Natural killer cell (primary cell): Measurements from ENCODE around the gene GBP7. TPM values are rescaled to one million over a fixed set of nuclear protein-coding genes. Genes with fewer than 3 reads are reported as not detected.
A peak's percentile ranks its signal among the peaks of the same experiment; 100 is the strongest.

ENCODE experiments used
- ATAC-seq, 3 donors: fragments of 150-1000 bp in 2 of 3; fragments of 200-7000 bp in 1 of 3; cut with Tn5 transposase; 1 replicate in 1 of 3; 2 replicates in 2 of 3; pipeline ENCODE4 v1.10.0; 2021; ENCODE audit warnings: mild to moderate bottlenecking in 2 of 3, moderate library complexity in 2 of 3
- DNase-seq, 2 donors: peaks; one replicate each; pipeline versions ENCODE4 v3.0.0 to v3.0.0-alpha.2; 2013 to 2021; ENCODE audit warnings: mixed read lengths in 1 of 2
- H3K27ac ChIP-seq: one replicate; pipeline ENCODE4 v1.5.1; 2013; ENCODE audit warnings: mild to moderate bottlenecking, low read length
- H3K27me3 ChIP-seq: one replicate; pipeline ENCODE4 v1.6.1; 2013; ENCODE audit warnings: low read length; ENCODE audit not compliant: control insufficient read depth, insufficient read depth
- H3K36me3 ChIP-seq: one replicate; pipeline ENCODE4 v1.6.1; 2013; ENCODE audit warnings: low read length; ENCODE audit not compliant: control insufficient read depth, insufficient read depth
- H3K4me1 ChIP-seq: one replicate; pipeline ENCODE4 v1.6.1; 2013; ENCODE audit warnings: low read length; ENCODE audit not compliant: control insufficient read depth, insufficient read depth
- H3K4me3 ChIP-seq: one replicate; pipeline ENCODE4 v1.5.1; 2013; ENCODE audit warnings: low read length
- H3K9me3 ChIP-seq: one replicate; pipeline ENCODE4 v1.6.1; 2013; ENCODE audit warnings: low read length; ENCODE audit not compliant: control insufficient read depth, insufficient read depth
- H3K27ac Mint-ChIP-seq, 2 donors: one replicate each; pipeline ENCODE4 v1.8.0; 2022; ENCODE audit warnings: mild to moderate bottlenecking in 2 of 2, mixed read lengths in 2 of 2, moderate library complexity in 1 of 2
- H3K27me3 Mint-ChIP-seq, 2 donors: one replicate each; pipeline ENCODE4 v1.8.0; 2022; ENCODE audit warnings: low read depth in 2 of 2, mixed read lengths in 2 of 2
- H3K36me3 Mint-ChIP-seq: one replicate; pipeline ENCODE4 v1.8.0; 2022; ENCODE audit warnings: mixed read lengths
- H3K4me1 Mint-ChIP-seq, 2 donors: one replicate each; pipeline ENCODE4 v1.8.0; 2022; ENCODE audit warnings: mixed read lengths in 2 of 2
- H3K4me3 Mint-ChIP-seq: one replicate; pipeline ENCODE4 v1.8.0; 2022; ENCODE audit warnings: mild to moderate bottlenecking, moderate library complexity, mixed read lengths
- H3K9me3 Mint-ChIP-seq, 2 donors: one replicate each; pipeline ENCODE4 v1.8.0; 2022; ENCODE audit warnings: mixed read lengths in 2 of 2
- WGBS: methylation state at CpG from one replicate; pipeline ENCODE4 v1.1.7; 2013; ENCODE audit warnings: missing lambda C conversion rate; ENCODE audit not compliant: insufficient coverage; 5-methylcytosine and 5-hydroxymethylcytosine counted together
- intact Hi-C: fragments of 100-400 bp; cut with micrococcal nuclease; formaldehyde crosslinking; loops from one replicate; pipeline ENCODE4 v1.14.2; 2022
- total RNA-seq, 4 donors: library from RNA; stranded (reverse); fragments of 120-200 nt in 1 of 4; gene quantifications; one replicate each; pipeline versions ENCODE4 v1.2.3 to v1.2.4, GENCODE V29; 2013 to 2022
- TF ChIP-seq, protein P1 (sequence below): fragments of 200-600 bp; IDR thresholded peaks from one replicate; pipeline ENCODE4 v1.8.0; 2022; ENCODE audit warnings: antibody characterized with exemption

Gene GBP7
- total RNA-seq, 3 donors from 2014 or later (not counting 1 experiment from before 2014, with no cell fraction given), result 0.75 TPM; not detected in 2

DNA sequence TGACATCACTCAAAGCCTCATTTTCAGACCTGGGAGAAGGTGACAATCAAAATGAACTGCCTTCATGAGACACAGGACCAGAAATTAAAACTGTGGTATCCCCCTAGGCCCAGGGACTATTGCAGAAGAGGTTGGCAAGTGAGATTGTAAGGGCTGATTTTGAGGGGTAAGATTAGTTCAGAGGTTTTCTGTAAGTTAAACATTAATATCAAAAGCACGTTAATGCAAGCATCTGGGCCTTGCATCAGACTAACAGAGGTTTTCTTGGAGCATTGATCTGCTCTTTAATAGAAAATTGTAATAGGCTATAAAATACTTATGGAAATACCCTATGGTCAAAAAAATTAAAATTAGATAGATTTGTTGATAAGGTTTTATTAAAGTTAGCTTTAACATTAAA is 37.5 kb upstream of the GBP7 start:
- peak overlapping the region in 1 of 2 donors; percentile 18 for H3K27ac Mint-ChIP-seq
- H3K9me3 Mint-ChIP-seq, result peaks cover 0 to 3% of the 10 kb centered on the region in 2 donors
- WGBS, result 100% methylated on average over 1 of the region's 1 CpG

DNA sequence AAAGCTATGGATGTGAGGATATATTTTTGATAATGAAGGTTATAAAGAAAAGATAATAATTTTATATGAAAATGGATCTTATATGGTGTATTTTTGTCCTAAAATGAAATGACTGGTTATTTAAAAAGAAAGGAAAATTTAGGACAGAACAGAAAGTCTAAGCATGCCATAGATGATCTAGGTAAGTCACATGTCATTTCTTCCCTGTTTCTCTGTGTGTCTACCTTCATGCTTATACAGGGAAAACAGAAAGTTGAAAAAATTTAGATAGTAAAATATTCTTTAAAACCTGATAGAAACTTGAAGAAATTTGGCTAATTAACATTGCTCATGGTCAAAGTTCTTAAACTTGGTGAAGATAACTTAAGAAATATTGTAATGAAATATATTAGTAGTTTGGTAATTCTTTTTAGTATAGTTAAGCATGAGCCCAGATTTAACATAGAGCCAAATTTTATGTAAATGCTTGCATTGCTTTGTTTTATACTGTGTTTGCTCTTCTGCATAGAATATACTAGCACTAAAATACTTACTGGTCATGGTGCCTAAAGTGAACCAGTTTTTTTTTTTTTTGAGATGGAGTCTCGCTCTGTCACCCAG is 35.3 kb upstream of the GBP7 start:
- Mint-ChIP-seq H3K27me3 (no peaks in the 10 kb centered on the region), H3K27ac (no peak overlapping the region), H3K9me3 (peaks cover 2 to 5% of the 10 kb centered on the region in 2 donors), H3K36me3 (peaks cover 6% of the 10 kb centered on the region), H3K4me1 (no peaks in the 10 kb centered on the region), H3K4me3 (no peak overlapping the region)
- TF ChIP-seq, protein P1, sequence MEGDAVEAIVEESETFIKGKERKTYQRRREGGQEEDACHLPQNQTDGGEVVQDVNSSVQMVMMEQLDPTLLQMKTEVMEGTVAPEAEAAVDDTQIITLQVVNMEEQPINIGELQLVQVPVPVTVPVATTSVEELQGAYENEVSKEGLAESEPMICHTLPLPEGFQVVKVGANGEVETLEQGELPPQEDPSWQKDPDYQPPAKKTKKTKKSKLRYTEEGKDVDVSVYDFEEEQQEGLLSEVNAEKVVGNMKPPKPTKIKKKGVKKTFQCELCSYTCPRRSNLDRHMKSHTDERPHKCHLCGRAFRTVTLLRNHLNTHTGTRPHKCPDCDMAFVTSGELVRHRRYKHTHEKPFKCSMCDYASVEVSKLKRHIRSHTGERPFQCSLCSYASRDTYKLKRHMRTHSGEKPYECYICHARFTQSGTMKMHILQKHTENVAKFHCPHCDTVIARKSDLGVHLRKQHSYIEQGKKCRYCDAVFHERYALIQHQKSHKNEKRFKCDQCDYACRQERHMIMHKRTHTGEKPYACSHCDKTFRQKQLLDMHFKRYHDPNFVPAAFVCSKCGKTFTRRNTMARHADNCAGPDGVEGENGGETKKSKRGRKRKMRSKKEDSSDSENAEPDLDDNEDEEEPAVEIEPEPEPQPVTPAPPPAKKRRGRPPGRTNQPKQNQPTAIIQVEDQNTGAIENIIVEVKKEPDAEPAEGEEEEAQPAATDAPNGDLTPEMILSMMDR, result no peak
- DNase-seq, result no peak
- no peaks in the 10 kb centered on the region for H3K4me1 ChIP-seq
- intact Hi-C loops, result no loop called here
- 100% methylated on average over 1 of the region's 1 CpG for WGBS
- no peaks in the 10 kb centered on the region for H3K27me3 ChIP-seq
- H3K36me3 ChIP-seq, result no peaks in the 10 kb centered on the region
- no peaks in the 10 kb centered on the region for H3K9me3 ChIP-seq
- ATAC-seq, result no peak
- H3K27ac ChIP-seq, result no peak overlapping the region
- no peak overlapping the region for H3K4me3 ChIP-seq

More for the DNA sequence above, 37.5 kb upstream of the GBP7 start:
- peaks cover 9% of the 10 kb centered on the region for H3K36me3 Mint-ChIP-seq
- Histone ChIP-seq H3K36me3 (no peaks in the 10 kb centered on the region), H3K27me3 (no peaks in the 10 kb centered on the region), H3K27ac (no peak overlapping the region), H3K9me3 (no peaks in the 10 kb centered on the region), H3K4me1 (no peaks in the 10 kb centered on the region), H3K4me3 (no peak overlapping the region)
- H3K4me1 Mint-ChIP-seq, result no peaks in the 10 kb centered on the region
- TF ChIP-seq, protein P1, result no peak
- DNase-seq (no peak), ATAC-seq (no peak)
- no peaks in the 10 kb centered on the region for H3K27me3 Mint-ChIP-seq
- no peak overlapping the region for H3K4me3 Mint-ChIP-seq
- intact Hi-C loops, result no loop called here

DNA sequence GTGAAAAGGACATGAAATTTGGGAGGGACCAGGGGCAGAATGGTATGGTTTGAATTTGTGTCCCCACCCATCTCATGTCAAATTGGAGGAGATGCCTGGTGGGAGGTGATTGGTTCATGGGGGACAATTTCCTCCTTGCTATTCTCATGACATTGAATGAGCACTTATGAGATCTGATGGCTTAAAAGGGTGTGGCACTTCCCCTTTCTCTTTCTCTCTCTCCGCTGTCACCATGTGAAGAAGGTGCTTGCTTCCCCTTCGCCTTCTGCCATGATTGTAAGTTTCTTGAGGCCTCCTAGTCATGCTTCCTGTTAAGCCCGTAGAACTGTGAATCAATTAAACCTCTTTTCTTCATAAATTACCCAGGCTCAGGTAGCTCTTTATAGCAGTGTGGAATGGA is 30.6 kb upstream of the GBP7 start:
- no peaks in the 10 kb centered on the region for H3K36me3 ChIP-seq
- H3K27ac ChIP-seq, result no peak overlapping the region
- ATAC-seq (no peak), DNase-seq (no peak)
- Mint-ChIP-seq H3K36me3 (peaks cover 17% of the 10 kb centered on the region), H3K27me3 (no peaks in the 10 kb centered on the region), H3K9me3 (peaks cover 8 to 9% of the 10 kb centered on the region in 2 donors), H3K27ac (no peak overlapping the region), H3K4me1 (peaks cover 4 to 26% of the 10 kb centered on the region in 2 donors), H3K4me3 (no peak overlapping the region)
- 84% methylated on average over 3 of the region's 3 CpGs for WGBS
- H3K9me3 ChIP-seq, result peaks cover 9% of the 10 kb centered on the region
- TF ChIP-seq, protein P1, result no peak
- no peak overlapping the region for H3K4me3 ChIP-seq
- intact Hi-C loops, result no loop called here
- peaks cover 2% of the 10 kb centered on the region for H3K4me1 ChIP-seq
- no peaks in the 10 kb centered on the region for H3K27me3 ChIP-seq

DNA sequence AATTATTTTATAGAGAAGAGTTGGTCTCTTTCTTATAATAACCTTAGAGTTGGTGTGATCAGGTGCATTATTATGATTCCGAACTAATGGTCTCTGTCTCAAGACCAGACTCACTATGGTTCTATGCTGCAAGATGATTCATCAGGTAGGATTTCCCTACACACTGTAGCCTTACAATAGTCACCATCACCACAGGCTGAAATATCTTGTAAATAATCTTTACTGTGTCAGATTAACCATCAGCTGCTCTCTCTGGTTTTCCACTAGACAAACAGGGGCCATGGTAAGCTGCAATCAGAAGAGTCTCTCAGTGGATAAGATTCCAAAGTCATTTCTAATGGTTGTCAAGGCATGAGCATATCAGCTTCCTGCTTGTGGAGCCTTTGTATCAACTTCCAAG is 27.4 kb upstream of the GBP7 start:
- H3K4me3 ChIP-seq, result no peak overlapping the region
- peaks cover 12% of the 10 kb centered on the region for H3K4me1 ChIP-seq
- Mint-ChIP-seq H3K4me1 (peaks cover 23 to 52% of the 10 kb centered on the region in 2 donors), H3K27ac (peak overlapping the region in 1 of 2 donors; percentile 46), H3K27me3 (no peaks in the 10 kb centered on the region), H3K9me3 (peaks cover 8% of the 10 kb centered on the region in 2 donors), H3K4me3 (no peak overlapping the region), H3K36me3 (peaks cover 11% of the 10 kb centered on the region)
- TF ChIP-seq, protein P1, result no peak
- intact Hi-C loops, result no loop called here
- ATAC-seq, result no peak
- no peaks in the 10 kb centered on the region for H3K27me3 ChIP-seq
- no peak for DNase-seq
- H3K36me3 ChIP-seq, result no peaks in the 10 kb centered on the region
- peaks cover 9% of the 10 kb centered on the region for H3K9me3 ChIP-seq
- H3K27ac ChIP-seq, result no peak overlapping the region
- WGBS, result 88% methylated on average over 1 of the region's 1 CpG
